ENCODE data around the gene PHGDH.
"Not testable (repeated sequence)": the region's sequence is repeated elsewhere in the genome, so short reads cannot be mapped to it uniquely, and the experiment has no call there.

Gene PHGDH

GRCh38 chr1:119689511-119689910 is 22.2 kb upstream of the PHGDH start:
- Histone ChIP-seq H3F3A (ENCODE audit: insufficient read depth, low read length) (no peaks in the 10 kb centered on the region), H4K20me1 (ENCODE audit: insufficient read depth, low read length) (no peaks in the 10 kb centered on the region), H3K4me3 (ENCODE audit: low read depth, low read length, poor library complexity, severe bottlenecking) (no peak overlapping the region), H2AFZ (ENCODE audit: low read length) (no peak overlapping the region), H3K27me3 (ENCODE audit: insufficient read depth, low read length) (no peaks in the 10 kb centered on the region), H3K9ac (ENCODE audit: low read length) (no peak overlapping the region), H3K4me2 (ENCODE audit: low read length) (no peak overlapping the region), H3K9me2 (ENCODE audit: low read depth, low read length) (no peaks in the 10 kb centered on the region), H3K36me3 (ENCODE audit: insufficient read depth, low read length) (no peaks in the 10 kb centered on the region), H3K27ac (ENCODE audit: low read depth, low read length, poor library complexity, severe bottlenecking) (no peak overlapping the region), H3K4me1 (ENCODE audit: insufficient read depth, low read length, severe bottlenecking) (no peaks in the 10 kb centered on the region), H3K79me2 (ENCODE audit: insufficient read depth, low read length) (no peaks in the 10 kb centered on the region), H3K9me3 (ENCODE audit: low read length) (no peaks in the 10 kb centered on the region)
- no peak for TF ChIP-seq EZH2 (IDR thresholded peaks at IDR 0.05; ENCODE audit: borderline replicate concordance, low read length)
- TF ChIP-seq, protein P1, sequence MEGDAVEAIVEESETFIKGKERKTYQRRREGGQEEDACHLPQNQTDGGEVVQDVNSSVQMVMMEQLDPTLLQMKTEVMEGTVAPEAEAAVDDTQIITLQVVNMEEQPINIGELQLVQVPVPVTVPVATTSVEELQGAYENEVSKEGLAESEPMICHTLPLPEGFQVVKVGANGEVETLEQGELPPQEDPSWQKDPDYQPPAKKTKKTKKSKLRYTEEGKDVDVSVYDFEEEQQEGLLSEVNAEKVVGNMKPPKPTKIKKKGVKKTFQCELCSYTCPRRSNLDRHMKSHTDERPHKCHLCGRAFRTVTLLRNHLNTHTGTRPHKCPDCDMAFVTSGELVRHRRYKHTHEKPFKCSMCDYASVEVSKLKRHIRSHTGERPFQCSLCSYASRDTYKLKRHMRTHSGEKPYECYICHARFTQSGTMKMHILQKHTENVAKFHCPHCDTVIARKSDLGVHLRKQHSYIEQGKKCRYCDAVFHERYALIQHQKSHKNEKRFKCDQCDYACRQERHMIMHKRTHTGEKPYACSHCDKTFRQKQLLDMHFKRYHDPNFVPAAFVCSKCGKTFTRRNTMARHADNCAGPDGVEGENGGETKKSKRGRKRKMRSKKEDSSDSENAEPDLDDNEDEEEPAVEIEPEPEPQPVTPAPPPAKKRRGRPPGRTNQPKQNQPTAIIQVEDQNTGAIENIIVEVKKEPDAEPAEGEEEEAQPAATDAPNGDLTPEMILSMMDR (IDR thresholded peaks at IDR 0.05; ENCODE audit: low read length): no peak

DNA sequence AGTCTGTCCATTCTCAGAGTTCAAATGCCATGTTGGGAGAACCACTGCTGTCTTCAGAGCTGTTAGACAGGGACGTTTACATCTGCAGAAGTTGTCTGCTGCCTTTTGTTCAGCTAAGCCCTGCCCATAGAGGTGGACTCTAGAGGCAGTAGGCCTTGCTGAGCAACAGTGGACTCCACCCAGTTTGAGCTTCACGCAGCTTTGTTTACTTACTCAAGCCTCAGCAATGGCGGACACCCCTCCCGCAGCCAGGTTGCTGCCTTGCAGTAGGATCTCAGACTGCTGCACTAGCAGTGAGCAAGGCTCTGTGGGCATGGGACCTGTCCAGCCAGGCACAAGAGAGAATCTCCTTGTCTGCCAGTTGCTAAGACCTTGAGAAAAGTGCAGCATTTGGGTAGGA is 14.9 kb upstream of the PHGDH start:
- not testable (repeated sequence) for H3K4me1 ChIP-seq (ENCODE audit: insufficient read depth, low read length, severe bottlenecking); H3F3A ChIP-seq (ENCODE audit: insufficient read depth, low read length); H3K9me3 ChIP-seq (ENCODE audit: low read length); H3K36me3 ChIP-seq (ENCODE audit: insufficient read depth, low read length); H3K79me2 ChIP-seq (ENCODE audit: insufficient read depth, low read length); H3K4me2 ChIP-seq (ENCODE audit: low read length); H4K20me1 ChIP-seq (ENCODE audit: insufficient read depth, low read length); H3K9me2 ChIP-seq (ENCODE audit: low read depth, low read length); H3K27ac ChIP-seq (ENCODE audit: low read depth, low read length, poor library complexity, severe bottlenecking); H3K9ac ChIP-seq (ENCODE audit: low read length); H3K27me3 ChIP-seq (ENCODE audit: insufficient read depth, low read length); H3K4me3 ChIP-seq (ENCODE audit: low read depth, low read length, poor library complexity, severe bottlenecking); H2AFZ ChIP-seq (ENCODE audit: low read length)

GRCh38 chr1:119697598-119697997 is 14.1 kb upstream of the PHGDH start:
- TF ChIP-seq, protein P1 (IDR thresholded peaks at IDR 0.05; ENCODE audit: low read length): no peak
- TF ChIP-seq EZH2 (IDR thresholded peaks at IDR 0.05; ENCODE audit: borderline replicate concordance, low read length): no peak
- Histone ChIP-seq H3K79me2 (ENCODE audit: insufficient read depth, low read length) (no peaks in the 10 kb centered on the region), H3K9me3 (ENCODE audit: low read length) (peaks cover 4% of the 10 kb centered on the region; the same call in 1 of the 2 replicates), H3K4me2 (ENCODE audit: low read length) (no peak overlapping the region), H3F3A (ENCODE audit: insufficient read depth, low read length) (no peaks in the 10 kb centered on the region), H3K4me1 (ENCODE audit: insufficient read depth, low read length, severe bottlenecking) (no peaks in the 10 kb centered on the region), H3K9me2 (ENCODE audit: low read depth, low read length) (no peaks in the 10 kb centered on the region), H3K36me3 (ENCODE audit: insufficient read depth, low read length) (no peaks in the 10 kb centered on the region), H3K27me3 (ENCODE audit: insufficient read depth, low read length) (no peaks in the 10 kb centered on the region), H3K27ac (ENCODE audit: low read depth, low read length, poor library complexity, severe bottlenecking) (no peak overlapping the region), H3K9ac (ENCODE audit: low read length) (no peak overlapping the region), H3K4me3 (ENCODE audit: low read depth, low read length, poor library complexity, severe bottlenecking) (no peak overlapping the region), H4K20me1 (ENCODE audit: insufficient read depth, low read length) (no peaks in the 10 kb centered on the region), H2AFZ (ENCODE audit: low read length) (no peak overlapping the region)

DNA sequence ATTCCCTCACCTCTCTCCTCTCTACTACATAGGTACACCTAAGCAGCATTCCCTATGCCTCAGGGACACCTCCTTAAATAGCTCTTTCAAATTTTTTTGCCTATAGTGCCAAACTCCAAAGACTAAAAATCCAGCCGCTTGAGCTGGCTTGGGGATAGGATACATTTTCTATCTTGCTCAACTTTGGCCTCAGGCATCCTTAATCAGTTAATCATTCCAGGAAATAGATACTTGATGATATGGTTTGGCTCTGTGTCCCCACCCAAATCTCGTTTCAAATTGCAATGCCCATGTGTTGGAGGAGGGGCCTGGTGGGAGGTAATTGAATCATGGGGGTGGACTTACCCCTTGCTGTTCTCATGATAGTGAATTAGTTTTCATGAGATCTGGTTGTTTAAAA is 11.4 kb upstream of the PHGDH start:
- H3K9me2 ChIP-seq (ENCODE audit: low read depth, low read length): no peaks in the 10 kb centered on the region
- TF ChIP-seq, protein P1 (IDR thresholded peaks at IDR 0.05; ENCODE audit: low read length): no peak
- no peak for TF ChIP-seq EZH2 (IDR thresholded peaks at IDR 0.05; ENCODE audit: borderline replicate concordance, low read length)
- H3K9me3 ChIP-seq (ENCODE audit: low read length): peaks cover 4% of the 10 kb centered on the region; the same call in 1 of the 2 replicates
- no peaks in the 10 kb centered on the region for H3K79me2 ChIP-seq (ENCODE audit: insufficient read depth, low read length)
- no peaks in the 10 kb centered on the region for H3K4me1 ChIP-seq (ENCODE audit: insufficient read depth, low read length, severe bottlenecking)
- no peak overlapping the region for H3K9ac ChIP-seq (ENCODE audit: low read length)
- no peak overlapping the region for H2AFZ ChIP-seq (ENCODE audit: low read length)
- H3K4me3 ChIP-seq (ENCODE audit: low read depth, low read length, poor library complexity, severe bottlenecking): no peak overlapping the region
- H4K20me1 ChIP-seq (ENCODE audit: insufficient read depth, low read length): no peaks in the 10 kb centered on the region
- no peaks in the 10 kb centered on the region for H3K27me3 ChIP-seq (ENCODE audit: insufficient read depth, low read length)
- no peaks in the 10 kb centered on the region for H3F3A ChIP-seq (ENCODE audit: insufficient read depth, low read length)
- no peak overlapping the region for H3K4me2 ChIP-seq (ENCODE audit: low read length)
- no peak overlapping the region for H3K27ac ChIP-seq (ENCODE audit: low read depth, low read length, poor library complexity, severe bottlenecking)
- H3K36me3 ChIP-seq (ENCODE audit: insufficient read depth, low read length): no peaks in the 10 kb centered on the region

Data from OCI-LY1 (cell line).